Astrocyte (in vitro differentiated cells and primary cell): ENCODE results near the gene GRAP2.

Source experiments
- EZH2 ChIP-seq: IDR thresholded peaks from 2 replicates; pipeline ENCODE4 v1.6.1; 2012; ENCODE audit warnings: mild to moderate bottlenecking, low read length, inconsistent platforms; ENCODE audit not compliant: insufficient read depth
- TF ChIP-seq, protein P1 (sequence below): IDR thresholded peaks from 2 replicates; pipeline ENCODE4 v1.5.1; 2011; ENCODE audit warnings: low read depth, mild to moderate bottlenecking, inconsistent platforms, low read length, moderate library complexity; ENCODE audit not compliant: insufficient read depth

DNA sequence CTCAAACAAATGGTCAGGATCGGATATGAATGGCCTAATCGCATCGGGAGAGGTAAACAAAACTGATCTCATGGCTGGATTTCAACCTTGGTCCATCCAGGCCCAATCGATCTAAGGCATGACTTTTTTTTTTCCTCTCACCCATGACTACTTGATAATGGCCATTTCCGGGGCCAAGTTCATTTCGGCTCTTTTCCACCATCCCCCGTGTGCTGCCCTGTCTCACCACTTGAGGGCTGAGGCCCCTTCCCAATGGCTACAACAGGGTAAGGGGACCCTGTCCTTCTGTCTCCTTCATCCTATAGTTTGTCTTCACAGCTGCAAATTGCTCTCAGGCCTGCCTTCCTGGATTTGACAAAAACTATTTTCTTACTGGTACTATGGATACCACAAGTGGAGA lies 26.7 kb downstream of the GRAP2 start:
- TF ChIP-seq, protein P1, sequence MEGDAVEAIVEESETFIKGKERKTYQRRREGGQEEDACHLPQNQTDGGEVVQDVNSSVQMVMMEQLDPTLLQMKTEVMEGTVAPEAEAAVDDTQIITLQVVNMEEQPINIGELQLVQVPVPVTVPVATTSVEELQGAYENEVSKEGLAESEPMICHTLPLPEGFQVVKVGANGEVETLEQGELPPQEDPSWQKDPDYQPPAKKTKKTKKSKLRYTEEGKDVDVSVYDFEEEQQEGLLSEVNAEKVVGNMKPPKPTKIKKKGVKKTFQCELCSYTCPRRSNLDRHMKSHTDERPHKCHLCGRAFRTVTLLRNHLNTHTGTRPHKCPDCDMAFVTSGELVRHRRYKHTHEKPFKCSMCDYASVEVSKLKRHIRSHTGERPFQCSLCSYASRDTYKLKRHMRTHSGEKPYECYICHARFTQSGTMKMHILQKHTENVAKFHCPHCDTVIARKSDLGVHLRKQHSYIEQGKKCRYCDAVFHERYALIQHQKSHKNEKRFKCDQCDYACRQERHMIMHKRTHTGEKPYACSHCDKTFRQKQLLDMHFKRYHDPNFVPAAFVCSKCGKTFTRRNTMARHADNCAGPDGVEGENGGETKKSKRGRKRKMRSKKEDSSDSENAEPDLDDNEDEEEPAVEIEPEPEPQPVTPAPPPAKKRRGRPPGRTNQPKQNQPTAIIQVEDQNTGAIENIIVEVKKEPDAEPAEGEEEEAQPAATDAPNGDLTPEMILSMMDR, result no peak
- no peak for TF ChIP-seq EZH2
